GM21515 (cell line): Measurements from ENCODE around the gene PRKCE.

ENCODE experiments used
- ATAC-seq: cut with Tn5 transposase; IDR thresholded peaks from one replicate; pipeline ENCODE4 v1.9.1; 2021; ENCODE audit not compliant: unreplicated experiment

PRKCE gene

DNA sequence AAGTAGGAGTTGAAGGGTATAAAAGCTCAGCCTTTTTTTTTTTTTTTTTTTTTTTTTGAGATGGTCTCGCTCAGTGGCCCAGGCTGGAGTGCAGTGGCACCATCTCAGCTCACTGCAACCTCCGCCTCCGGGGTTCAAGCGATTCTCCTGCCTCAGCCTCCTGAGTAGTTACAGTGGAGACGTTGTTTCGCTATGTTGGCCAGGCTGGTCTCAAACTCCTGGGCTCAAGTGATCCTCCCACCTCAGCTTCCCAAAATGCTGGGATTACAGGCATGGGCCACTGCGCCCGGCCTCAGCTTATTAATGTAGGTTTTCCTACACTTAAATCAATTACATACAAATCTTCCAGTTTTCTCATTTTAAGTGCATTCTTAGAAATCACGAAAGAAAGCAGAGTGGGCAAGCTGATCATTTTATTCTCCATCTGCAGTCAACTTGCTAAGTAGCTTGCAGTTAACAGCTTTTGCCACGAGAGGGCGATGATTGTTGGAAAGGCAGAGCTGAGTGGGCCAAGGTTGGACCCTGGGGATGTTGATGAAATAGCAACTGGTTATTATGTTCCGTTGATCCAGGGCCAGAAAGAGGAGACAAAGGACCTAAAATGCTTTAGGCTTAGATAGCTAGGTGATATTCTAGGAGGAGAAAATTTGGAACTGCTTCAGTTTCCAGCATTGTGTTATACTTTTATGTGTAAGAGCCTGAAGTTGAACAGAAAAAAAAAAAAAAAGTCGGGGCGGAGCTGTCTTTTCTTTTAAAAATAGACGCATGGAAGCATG is 411.4 kb downstream of the PRKCE start:
- ATAC-seq: no peak

DNA sequence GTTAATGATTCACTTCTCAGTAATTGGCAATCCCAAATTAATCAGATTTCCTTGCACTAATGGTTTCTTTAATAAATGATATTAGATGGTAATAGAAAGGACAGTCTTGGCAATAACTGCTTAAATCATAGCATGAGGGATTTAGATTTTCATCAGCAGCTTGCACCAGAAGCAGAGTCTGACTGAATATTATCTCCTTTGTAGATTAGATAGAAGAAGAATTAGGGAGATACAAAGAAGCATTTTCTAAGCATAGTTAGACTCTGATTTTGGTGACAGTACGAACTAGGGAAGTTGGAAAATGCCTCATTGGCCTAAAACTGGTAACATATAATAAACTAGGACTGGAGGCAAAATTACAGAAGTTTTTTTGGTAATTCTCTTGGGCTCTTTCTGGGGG is 412.9 kb downstream of the PRKCE start:
- no peak for ATAC-seq

- ATAC-seq: no peak
Measured at GRCh38 chr2:46065152-46065551, 413.7 kb downstream of the PRKCE start.

DNA sequence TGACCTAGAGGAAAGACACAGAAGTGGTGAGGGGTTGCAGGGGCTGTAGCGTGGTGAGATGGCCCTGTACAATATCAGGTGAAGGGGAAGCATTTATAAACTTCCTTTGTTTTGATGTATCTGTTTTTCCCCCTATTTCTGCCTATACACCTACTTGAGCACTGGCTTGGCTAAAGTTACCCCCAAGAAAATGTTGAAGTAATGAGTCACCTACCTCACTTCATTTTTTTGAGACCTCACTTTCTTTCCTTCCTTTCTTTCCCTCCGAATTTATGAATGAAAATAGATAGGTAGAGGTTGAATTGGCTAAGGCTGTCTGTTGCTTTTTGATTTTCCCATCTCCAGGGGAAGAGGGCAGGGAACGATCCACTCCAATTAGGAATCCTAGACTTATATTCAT is 414.6 kb downstream of the PRKCE start:
- no peak for ATAC-seq

DNA sequence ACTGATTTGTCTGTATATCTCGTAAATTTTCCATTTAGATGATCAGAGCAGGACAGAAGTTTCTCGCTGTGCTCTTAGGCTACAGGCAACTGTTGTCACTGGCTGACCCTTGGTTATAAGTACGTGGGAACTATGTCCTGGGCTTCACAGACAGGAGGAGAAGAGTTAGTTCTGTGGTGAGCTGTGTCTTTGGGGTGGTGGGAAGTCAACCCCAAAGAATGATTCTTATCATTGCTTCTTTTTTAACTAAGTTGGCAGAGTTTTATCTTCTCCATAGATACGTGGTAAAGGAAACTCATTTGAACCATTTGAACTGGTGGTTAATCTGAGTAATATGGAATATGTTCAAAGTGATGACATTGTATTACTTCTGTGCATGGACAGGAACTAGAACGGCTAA is 415.1 kb downstream of the PRKCE start:
- no peak for ATAC-seq

GRCh38 chr2:46067062-46067461 is 415.6 kb downstream of the PRKCE start:
- ATAC-seq: no peak

GRCh38 chr2:46067501-46068305 is 416.2 kb downstream of the PRKCE start:
- ATAC-seq: no peak

- ATAC-seq: no peak
Measured at GRCh38 chr2:46068636-46069035, 417.2 kb downstream of the PRKCE start.

DNA sequence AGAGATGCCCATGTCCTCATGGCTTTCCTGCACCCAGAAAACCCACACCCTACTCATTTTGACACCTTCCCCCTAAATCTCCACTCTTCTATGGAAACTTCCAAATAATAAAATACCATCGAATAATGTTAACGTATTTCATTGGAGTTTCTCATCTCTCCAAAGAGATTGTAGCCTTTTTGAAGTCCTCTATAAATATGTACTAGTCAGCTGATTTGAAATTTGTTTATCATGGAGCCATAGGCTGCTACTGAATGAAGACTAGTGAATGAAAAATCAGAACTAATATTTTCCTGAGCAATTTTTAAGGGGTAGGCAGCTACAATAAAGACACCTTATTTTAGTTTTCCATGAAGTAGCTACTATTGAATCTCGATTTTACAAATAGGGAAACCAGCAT is 419.6 kb downstream of the PRKCE start:
- no peak for ATAC-seq

DNA sequence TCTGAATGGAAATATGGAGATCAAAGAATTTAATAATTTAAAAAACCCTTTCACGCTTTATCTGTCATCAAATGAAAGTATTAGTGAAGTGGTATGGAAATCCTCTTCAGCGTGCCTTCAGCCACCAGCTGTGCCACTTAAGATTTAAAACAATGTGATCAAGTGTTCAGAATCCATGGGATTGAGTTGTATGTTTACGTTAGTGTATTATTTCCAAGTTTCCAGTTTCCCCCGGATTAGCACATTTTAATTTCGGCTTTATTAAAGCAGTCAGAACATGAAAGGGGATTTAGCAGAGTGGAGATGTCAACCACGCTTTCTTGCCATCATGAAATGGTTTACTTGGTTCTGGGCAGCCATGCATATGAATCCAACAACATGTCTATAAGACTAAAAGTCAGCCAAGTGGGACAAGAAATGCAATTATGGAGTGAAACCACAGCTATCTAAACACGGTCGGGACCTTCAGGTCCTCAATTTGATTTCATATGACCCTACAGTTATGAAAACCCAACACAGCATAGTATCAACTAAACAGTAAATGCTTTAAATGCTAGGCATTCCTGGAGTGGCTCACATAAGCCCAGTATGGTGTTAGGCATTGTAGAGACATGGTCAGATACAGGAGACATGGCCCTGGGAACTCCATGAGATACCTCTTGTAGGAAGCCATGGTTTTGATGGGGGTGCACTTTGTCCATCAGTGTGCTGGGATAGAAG is 420.8 kb downstream of the PRKCE start:
- no peak for ATAC-seq

- no peak for ATAC-seq
Measured at GRCh38 chr2:46073540-46074046, 422.1 kb downstream of the PRKCE start.

GRCh38 chr2:46074501-46074900 is 423.0 kb downstream of the PRKCE start:
- ATAC-seq: no peak

- ATAC-seq: no peak
Measured at GRCh38 chr2:46075848-46076247, 424.4 kb downstream of the PRKCE start.

- ATAC-seq: no peak
Measured at GRCh38 chr2:46076251-46076650, 424.8 kb downstream of the PRKCE start.

DNA sequence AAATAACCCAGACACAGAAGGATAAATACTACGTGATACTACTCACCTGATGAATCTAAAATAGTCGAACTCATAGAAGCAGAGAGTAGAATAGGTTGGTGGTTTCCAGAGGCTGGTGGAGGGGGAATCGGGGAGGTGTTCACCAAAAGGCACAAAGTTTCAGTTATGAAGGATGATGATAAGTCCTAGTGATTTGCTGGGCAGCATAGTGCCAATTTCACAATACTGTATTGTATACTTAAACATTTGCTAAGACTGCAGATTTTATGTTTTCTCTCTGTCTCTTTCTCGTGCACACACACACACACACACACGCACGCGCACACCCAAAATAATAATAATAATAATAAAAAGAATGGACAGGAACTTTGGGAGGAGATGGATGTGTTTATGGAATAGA is 425.4 kb downstream of the PRKCE start:
- no peak for ATAC-seq

- ATAC-seq: no peak
Measured at GRCh38 chr2:46077522-46078107, 426.1 kb downstream of the PRKCE start.

DNA sequence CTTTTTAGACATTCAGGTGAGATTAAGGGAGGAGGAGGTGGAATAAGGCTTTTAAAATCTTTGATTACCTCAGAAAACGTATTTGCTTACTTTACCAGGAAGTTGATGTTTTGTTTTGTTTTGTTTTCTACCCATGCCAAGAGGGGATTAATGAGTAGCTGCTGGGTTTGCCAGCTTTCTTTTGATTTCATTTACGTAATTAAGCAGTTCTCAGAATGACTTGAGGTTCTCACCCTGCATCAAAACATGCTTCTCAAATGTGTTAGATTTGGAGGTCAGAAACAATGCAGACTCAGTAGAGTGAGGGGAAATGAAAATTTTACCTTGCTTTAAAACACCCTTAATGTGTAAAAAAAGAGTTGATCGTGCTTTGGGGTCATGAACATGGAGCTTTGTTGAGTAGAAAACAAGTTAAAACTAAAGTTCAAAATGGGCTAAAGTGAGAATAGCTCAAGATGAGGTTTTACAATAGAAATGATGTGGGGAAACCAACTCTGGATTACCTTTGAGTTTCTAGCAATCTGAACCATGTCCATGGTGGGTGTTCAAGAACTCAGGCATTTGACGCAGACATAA is 428.6 kb downstream of the PRKCE start:
- ATAC-seq: no peak

DNA sequence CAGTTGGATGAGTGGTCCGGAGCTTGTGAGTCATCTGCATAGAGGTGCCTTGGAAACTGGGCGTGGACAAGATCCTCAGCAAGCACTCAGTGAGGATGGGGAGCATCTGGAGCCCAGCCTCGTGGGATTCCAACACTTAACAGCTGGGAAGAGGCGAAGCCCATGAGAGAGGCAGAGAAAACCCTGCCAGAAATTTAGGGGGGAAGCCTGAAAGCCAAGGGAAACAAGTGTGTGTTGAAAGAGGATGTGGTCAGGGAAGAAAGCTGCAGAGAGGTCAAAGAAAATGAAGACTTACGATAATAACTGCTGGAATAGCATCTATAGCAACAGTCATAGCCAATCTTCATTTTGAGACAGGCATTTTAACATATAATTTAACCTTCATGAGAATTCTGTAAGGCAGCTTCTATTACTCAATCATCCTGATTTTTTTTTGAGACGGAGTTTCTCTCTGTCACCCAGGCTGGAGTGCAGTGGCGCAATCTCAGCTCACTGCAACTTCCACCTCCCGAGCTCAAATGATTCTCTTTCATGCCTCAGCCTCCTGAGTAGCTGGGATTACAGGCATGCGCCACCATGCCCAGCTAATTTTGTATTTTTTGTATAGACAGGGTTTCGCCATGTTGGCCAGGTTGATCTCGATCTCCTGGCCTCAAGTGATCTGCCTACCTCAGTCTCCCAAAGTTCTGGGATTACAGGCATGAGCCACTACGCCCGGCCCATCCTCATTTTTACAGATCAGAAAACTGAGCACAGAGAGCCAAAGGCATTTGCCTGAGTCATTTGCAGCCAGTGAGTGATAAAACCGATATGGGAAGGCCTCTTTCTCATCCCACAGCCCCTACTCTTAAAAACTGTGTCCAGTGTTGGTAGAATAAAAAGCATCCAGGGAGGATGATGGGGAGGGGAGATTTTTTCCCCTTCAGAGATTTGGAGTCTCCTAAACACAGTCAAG is 431.3 kb downstream of the PRKCE start:
- no peak for ATAC-seq

- no peak for ATAC-seq
Measured at GRCh38 chr2:46086578-46087070, 435.1 kb downstream of the PRKCE start.

- no peak for ATAC-seq
Measured at GRCh38 chr2:46087492-46087891, 436.0 kb downstream of the PRKCE start.
